ENCODE results near the gene CUTC. TPM values are rescaled to one million over a fixed set of nuclear protein-coding genes. Genes with fewer than 3 reads are reported as not detected.
"Not testable (repeated sequence)": the region's sequence is repeated elsewhere in the genome, so short reads cannot be mapped to it uniquely, and the experiment has no call there.

The CUTC gene
- 16.2 TPM for total RNA-seq

- DNase-seq (ENCODE audit: low read depth in 2 of 3, low spot score in 2 of 3) = peak; percentile 91 to 97 (median 97)
These were observed at the start of gene CUTC, which contains the start of gene COX15 for GRCh38 chr10:99732033-99732842. CUTC (plus strand) TSS chr10:99732234; CDS start chr10:99732349, 115 bp downstream. COX15 (minus strand) TSS chr10:99732127; CDS start chr10:99732049, 78 bp downstream.

- DNase-seq (ENCODE audit: low read depth in 2 of 3, low spot score in 2 of 3) = peak in 1 of 3 donors; percentile 48
These were observed 49.3 kb upstream of the CUTC start for GRCh38 chr10:99682752-99683151.

- peak in 2 of 3 donors; percentile 81 to 89 for DNase-seq (ENCODE audit: low read depth in 2 of 3, low spot score in 2 of 3)
These were observed 46.5 kb upstream of the CUTC start for GRCh38 chr10:99685597-99685967.

DNA sequence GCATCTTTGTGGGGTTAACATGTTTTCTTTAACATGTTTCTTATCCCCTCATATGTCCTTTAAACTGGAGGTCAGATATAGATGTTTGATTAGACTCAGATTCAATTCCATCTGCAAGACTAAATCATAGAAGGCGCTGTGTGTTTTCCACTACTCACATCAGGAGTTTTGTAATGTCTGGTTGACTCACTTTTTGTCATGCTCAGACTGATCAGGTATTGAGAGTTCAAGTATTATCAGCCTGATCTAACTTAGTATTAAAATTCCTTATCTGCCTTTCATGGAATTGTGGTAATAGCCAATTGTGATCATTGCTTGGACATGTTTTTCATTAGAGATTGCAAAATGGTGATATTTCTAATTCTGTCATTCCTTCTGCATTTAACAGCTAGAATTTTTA lies 42.6 kb upstream of the CUTC start:
- DNase-seq (ENCODE audit: low read depth in 2 of 3, low spot score in 2 of 3) = no peak

DNA sequence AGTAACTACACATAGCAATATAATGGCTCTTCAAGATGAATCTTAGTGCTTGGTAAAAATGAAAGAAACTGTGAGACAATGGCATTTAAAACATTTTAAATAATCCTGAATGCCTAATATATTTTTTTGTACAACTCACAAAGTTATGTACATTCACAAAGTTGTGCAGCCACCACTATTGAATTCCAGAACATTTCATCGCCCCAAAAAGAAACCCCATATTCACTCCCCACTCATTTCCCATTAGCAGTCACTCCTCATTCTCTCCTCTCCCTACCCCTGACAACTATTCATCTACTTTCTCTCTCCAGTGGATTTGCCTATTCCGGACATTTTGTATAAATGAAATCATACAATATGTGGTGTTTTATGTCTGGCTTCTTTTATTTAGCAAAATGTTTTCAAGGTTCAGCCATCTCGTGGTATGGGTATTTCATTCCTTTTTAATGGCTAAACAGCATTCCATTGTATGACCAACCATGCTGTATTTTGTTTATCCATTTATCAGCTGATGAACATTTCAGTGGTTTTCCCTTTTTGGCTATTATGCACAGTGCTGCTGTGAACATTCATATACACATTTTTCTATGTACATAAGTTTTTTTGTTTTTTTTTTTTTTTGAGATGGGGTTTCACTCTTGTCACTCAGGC lies 38.0 kb upstream of the CUTC start:
- no peak for DNase-seq (ENCODE audit: low read depth in 2 of 3, low spot score in 2 of 3)

DNA sequence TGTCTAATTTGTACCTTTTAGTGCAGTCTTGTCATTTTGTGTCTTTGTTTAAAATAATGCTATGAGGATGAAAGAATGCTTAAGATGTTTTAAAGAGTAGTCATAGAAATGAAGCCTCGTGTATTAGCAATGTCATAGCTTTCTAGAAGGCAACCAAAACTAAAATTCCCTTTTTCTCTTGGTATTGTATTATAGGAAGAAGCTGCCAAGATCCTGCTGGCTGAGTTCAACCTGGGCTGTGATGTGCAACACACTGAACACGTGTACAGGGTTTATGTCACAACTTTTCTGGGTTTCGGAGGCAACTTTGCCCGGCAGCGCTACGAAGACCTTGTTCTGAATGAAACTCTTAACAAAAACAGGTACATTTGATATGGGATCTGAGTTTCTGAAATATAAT lies 36.3 kb upstream of the CUTC start:
- no peak for DNase-seq (ENCODE audit: low read depth in 2 of 3, low spot score in 2 of 3)

DNA sequence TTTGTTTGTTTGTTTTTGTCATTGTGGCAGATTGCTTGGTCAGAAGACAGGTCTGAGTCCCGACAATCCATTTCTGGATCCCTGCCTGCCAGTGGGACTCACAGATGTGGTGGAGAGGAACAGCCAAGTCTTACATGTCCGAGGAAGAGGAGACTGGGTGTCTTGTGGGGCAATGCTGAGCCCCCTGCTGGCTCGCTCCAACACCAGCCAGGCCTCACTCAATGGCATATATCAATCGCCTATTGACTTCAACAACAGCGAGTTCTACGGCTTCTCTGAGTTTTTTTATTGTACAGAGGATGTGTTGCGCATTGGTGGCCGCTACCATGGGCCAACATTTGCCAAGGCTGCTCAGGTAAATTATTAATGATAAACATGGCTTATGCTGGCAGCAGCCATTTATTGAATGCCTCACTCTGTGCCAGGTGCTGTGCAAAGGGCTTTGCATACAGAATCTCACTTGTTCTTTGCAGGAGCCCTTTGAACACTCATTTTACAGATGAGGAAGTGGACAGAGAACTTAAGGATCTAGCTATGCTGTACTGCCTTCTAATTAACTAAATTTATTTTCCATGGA lies 33.4 kb upstream of the CUTC start:
- peak in 1 of 3 donors; percentile 25 for DNase-seq (ENCODE audit: low read depth in 2 of 3, low spot score in 2 of 3)

GRCh38 chr10:99700649-99701048 lies 31.4 kb upstream of the CUTC start:
- no peak for DNase-seq (ENCODE audit: low read depth in 2 of 3, low spot score in 2 of 3)

DNA sequence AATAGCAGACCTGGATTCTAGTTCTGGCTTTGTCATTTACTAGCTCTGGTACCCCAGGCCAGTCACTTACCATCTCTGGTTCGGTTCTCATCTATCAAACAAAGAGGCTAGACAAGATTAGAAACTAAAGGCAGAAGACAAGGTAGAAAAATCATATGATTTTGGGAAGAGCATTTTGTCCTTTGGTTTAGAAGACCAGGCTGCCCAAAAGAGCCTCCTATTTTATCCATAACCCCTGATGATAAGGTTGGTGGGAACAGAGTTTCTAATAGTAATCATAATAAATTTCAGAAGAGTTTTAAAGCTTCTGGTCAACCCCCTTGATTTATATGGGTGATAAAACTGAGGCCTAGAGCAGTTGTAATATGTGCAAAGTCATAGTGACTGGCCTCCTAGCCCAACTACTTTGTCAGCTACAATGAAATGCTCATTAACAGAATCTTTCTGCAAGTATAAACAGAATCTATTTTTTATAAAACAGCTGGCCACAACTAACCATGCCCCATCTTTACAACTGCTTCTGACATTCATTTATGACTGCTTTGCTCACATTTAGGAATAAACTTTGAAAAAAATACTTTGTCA lies 23.5 kb upstream of the CUTC start:
- peak in 2 of 3 donors; percentile 29 to 54 for DNase-seq (ENCODE audit: low read depth in 2 of 3, low spot score in 2 of 3)

GRCh38 chr10:99709480-99710229 lies 22.4 kb upstream of the CUTC start:
- peak in 2 of 3 donors; percentile 31 to 33 for DNase-seq (ENCODE audit: low read depth in 2 of 3, low spot score in 2 of 3)

DNA sequence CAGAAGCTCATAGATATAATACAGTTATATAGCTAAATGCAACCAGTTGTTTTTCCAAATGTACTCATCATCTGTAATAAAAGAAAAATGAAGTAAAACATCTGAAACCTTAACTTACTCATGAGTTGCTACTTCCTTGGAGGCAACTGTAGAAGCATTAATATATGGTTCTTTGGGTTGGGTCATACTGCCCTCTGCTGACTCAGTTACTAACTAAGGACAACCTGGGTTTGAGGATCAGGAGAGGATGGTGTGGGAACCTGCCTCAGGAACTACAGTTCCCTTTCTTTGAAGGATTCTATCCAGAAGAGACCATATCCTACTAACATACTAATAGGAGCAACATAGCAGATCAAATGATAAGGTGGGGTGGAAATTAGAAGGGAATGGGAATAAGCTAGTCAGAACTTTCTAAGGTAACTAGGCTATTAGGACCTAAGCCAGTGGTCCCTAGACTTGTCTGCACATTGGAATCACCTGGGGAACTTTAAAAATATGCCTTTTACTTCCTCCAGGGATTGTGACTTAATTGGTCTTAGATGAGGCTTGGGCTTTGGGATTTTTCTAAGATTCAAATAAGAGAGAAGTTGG lies 20.8 kb upstream of the CUTC start:
- DNase-seq (ENCODE audit: low read depth in 2 of 3, low spot score in 2 of 3) = peak in 2 of 3 donors; percentile 70 to 88

GRCh38 chr10:99714446-99714845 lies 17.6 kb upstream of the CUTC start:
- DNase-seq (ENCODE audit: low read depth in 2 of 3, low spot score in 2 of 3) = no peak

DNA sequence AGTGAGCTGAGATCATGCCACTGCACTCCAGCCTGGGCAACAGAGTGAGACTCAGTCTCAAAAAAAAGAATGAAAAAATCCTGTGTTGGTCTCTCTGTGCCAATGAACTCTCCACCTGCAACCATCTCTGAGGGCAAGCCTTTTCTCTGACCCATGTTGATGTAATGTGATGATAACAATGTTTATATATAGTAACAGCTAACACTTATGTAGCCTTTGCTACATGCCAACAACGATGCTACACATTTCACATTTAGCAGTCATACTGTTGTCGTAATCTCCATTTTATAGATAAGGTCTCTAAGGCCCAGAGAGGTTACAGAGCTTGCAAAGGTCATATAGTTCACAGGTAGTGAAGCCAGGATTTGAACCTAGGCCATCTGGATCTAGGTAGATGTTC lies 11.6 kb upstream of the CUTC start:
- no peak for DNase-seq (ENCODE audit: low read depth in 2 of 3, low spot score in 2 of 3)

DNA sequence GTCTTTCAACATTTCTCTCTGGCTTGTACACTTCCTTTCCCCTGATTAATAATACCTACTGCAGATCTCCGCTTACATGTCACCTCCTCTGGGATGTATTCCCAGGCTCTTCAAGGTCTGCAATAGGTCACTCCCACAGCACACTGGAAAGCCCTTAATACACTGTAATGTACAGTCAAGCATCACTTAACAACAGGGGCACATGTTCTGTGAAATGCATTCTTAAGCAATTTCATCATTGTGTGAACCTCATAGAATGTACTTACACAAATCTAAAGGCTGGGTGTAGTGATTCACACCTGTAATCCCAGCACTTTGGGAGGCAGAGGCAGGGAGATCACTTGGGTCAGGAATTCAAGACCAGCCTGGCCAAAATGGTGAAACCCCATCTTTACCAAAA lies 2.0 kb upstream of the CUTC start:
- no peak for DNase-seq (ENCODE audit: low read depth in 2 of 3, low spot score in 2 of 3)

- DNase-seq (ENCODE audit: low read depth in 2 of 3, low spot score in 2 of 3) = no peak
These were observed 565 bp upstream of the CUTC start for GRCh38 chr10:99731306-99732032.

GRCh38 chr10:99733366-99733765 lies 1.3 kb downstream of the CUTC start:
- DNase-seq (ENCODE audit: low read depth in 2 of 3, low spot score in 2 of 3) = no peak

DNA sequence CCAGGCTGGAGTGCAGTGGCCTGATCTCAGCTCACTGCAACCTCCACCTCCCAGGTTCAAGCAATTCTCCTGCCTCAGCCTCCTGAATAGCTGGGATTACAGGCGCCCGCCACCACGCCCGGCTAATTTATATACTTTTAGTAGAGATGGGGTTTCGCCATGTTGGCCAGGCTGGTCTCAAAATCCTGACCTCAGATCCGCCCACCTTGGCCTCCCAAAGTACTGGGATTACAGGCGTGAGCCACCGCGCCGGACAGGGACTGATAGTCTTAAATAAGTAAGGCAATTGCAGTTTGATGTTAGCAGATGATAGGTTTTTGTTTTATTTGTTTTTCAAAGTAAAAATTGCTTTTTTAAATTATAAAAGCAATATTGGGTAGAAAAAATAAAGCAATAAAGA lies 2.1 kb downstream of the CUTC start:
- not testable (repeated sequence) for DNase-seq (ENCODE audit: low read depth in 2 of 3, low spot score in 2 of 3)

GRCh38 chr10:99740260-99740659 lies 8.2 kb downstream of the CUTC start:
- DNase-seq (ENCODE audit: low read depth in 2 of 3, low spot score in 2 of 3) = peak in 1 of 3 donors; percentile 68

DNA sequence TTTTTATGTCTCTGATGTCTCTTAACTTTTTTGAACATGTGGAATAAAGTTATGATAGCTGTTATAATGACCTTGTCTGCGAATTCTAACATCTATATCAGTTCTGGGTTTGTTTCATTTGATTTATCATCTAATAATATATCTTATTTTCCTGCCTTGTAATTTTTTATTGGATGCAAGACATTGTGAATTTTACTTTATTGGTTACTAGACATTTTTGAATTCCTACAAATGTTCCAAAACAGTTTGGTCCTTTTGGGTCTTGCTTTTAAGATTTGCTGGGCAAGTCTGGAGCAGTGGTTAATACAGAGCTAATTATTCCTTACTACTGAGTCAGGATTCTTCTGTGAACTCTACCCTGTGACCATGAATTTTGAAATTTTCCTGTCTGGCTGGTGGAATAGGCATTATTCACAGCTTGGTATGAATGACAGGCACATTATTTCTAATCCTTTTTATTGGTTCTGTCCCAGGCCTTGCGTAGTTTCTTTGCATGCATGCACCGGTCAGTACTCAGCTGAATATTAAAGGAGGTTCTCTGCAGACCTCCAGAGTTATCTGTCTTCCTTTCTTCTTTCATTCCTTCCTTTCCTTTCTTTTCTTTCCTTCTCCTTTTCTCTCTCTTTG lies 9.0 kb downstream of the CUTC start:
- no peak for DNase-seq (ENCODE audit: low read depth in 2 of 3, low spot score in 2 of 3)

All from hematopoietic multipotent progenitor cell (in vitro differentiated cells).